Mammary epithelial cell (primary cell): Measurements from ENCODE around the gene PKD1.

ENCODE experiments used
- CTCF ChIP-seq, 2 donors: IDR thresholded peaks in 1 of 2; conservative IDR thresholded peaks in 1 of 2; 2 replicates each; pipeline ENCODE4 v1.5.1; 2011 to 2012; ENCODE audit warnings: inconsistent platforms in 2 of 2, low read length in 2 of 2, mild to moderate bottlenecking in 2 of 2, control low read depth in 1 of 2, low read depth in 1 of 2; ENCODE audit not compliant: insufficient read depth in 1 of 2; ENCODE audit errors: extremely low read depth in 1 of 2
- EZH2 ChIP-seq: IDR thresholded peaks from 2 replicates; pipeline ENCODE4 v1.6.1; 2012; ENCODE audit warnings: low read length, inconsistent platforms, borderline replicate concordance

GRCh38 chr16:2170080-2170479, 34.4 kb upstream of the PKD1 start:
- TF ChIP-seq EZH2 (no peak), CTCF (conservative IDR thresholded peaks at IDR 0.05 in 1 of 2, IDR thresholded peaks at IDR 0.05 in 1 of 2; ENCODE audit: extremely low read depth in 1 of 2, insufficient read depth in 1 of 2, low read depth in 1 of 2, low read length in 2 of 2) (no peak)
